Measurements from ENCODE around the gene DNAH2. TPM values are rescaled to one million over a fixed set of nuclear protein-coding genes. Genes with fewer than 3 reads are reported as not detected.
A peak's percentile ranks its signal among the peaks of the same experiment; 100 is the strongest.

DNAH2 gene
- polyA plus RNA-seq, 1 experiment, result 0.06 TPM

DNA sequence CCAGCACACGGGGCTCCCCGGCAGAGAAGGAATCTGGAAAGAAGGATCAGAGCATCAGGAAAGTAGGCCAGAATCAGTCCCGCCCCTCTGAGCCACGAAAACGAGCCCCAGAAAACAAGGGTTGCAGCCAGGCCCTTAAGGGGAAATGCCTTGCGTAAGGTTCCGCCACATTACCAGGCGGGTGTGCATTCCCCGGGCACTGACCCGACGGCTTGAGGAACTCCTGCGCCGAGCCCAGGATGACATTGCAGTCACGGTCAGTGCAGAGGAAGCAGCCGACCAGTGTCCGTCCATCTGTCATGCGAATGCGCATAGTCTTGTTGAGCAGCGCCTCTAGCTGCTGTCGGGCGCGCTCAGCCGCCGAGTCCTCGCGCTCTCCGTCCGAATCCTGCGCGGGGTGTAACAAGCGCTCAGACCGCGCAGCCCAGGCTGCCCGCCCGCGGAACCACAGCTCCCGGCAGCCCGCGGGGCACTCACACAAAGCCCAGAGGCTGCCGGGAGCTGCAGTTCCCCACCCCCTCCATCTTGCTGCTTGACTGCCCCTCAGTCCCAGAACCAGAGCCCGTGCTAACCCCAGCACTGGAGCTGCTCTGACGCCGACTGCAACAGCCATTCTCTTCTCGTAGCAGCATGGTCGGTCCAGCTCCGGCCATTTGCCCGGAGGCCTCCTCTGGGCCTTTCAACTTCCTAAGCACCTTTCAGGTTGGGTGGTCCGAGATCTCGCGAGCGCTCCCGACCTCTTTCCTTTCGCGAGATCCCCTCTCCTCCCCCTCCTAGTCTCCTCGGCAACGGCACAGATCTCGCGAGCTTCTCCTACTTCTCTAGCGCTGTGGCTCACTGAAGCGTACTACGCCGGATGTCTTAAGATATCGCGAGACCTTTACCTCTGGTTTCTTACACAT lies 139.5 kb downstream of the DNAH2 start, which contains the start of gene NAA38:
Gene NAA38, minus strand, starts transcription at position 749 of the 902 bp plus-strand sequence. Its CDS starts 96 bp downstream, at position 653.
- POLR2A ChIA-PET, result interaction anchor here (0.6 to 2.3 kb wide), 12 partner anchors 10 to 281 kb away, joined by 3 to 30 read pairs (median 5); partner anchors contain the start of genes CHD3, CNTROB, KDM6B and RNF227
- Histone ChIP-seq H3K4me3 (ENCODE audit: low read depth, low read length) (peak within 1 kb of the TSS; percentile 81), H3K27me3 (ENCODE audit: control insufficient read depth, insufficient read depth, low read length) (no peaks in the 10 kb centered on the region), H3K27ac (ENCODE audit: low read depth, low read length) (peak within 1 kb of the TSS; percentile 91), H3K9me3 (ENCODE audit: control insufficient read depth, insufficient read depth, low read length) (no peaks in the 10 kb centered on the region; the same call in 1 of the 2 replicates)
- DNase-seq (ENCODE audit: low read depth, low spot score), result peak; percentile 99
- CTCF ChIA-PET, result interaction anchor here (0.7 to 1.2 kb wide), 8 partner anchors 12 to 133 kb away, joined by 3 to 6 read pairs (median 4); partner anchors contain the start of gene KDM6B
- TF ChIP-seq, protein P1, sequence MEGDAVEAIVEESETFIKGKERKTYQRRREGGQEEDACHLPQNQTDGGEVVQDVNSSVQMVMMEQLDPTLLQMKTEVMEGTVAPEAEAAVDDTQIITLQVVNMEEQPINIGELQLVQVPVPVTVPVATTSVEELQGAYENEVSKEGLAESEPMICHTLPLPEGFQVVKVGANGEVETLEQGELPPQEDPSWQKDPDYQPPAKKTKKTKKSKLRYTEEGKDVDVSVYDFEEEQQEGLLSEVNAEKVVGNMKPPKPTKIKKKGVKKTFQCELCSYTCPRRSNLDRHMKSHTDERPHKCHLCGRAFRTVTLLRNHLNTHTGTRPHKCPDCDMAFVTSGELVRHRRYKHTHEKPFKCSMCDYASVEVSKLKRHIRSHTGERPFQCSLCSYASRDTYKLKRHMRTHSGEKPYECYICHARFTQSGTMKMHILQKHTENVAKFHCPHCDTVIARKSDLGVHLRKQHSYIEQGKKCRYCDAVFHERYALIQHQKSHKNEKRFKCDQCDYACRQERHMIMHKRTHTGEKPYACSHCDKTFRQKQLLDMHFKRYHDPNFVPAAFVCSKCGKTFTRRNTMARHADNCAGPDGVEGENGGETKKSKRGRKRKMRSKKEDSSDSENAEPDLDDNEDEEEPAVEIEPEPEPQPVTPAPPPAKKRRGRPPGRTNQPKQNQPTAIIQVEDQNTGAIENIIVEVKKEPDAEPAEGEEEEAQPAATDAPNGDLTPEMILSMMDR (IDR thresholded peaks at IDR 0.05; ENCODE audit: low read depth, low read length), result peak; percentile 55

DNA sequence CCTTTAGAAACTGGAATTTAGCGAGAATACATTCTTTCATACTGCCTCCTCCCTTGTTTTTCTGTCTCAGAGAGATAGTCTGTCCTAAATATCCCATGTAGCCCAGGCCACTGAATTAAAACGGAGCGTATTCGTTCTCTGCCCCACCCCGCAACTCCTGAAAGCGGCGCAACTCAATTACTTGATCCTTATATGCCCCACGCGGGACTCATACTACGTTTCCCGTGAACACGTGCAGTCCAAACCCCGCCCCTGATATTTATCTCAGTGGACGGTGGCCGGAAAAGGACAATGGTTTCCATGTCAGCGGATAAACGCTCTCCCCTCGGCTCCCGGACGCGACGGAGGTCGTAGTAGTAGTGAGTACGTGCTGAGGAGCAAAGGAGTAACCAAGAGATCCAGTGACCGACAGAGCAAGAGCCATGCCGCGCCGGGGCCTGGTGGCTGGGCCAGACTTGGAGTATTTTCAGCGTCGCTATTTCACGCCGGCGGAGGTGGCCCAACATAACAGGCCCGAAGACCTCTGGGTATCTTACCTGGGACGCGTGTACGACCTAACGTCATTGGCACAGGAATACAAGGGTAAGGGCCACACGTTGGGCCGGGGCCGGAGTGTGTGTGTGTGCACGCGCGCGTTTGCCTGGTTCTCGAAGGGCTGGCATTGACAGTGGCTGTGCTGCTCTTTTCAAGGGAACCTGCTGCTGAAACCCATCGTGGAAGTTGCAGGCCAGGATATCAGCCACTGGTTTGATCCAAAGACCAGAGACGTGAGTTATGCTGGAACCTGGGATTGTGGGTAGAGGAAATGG lies 140.4 kb downstream of the DNAH2 start, which contains the start of gene CYB5D1:
Gene CYB5D1, plus strand, starts transcription at position 291 of the 809 bp plus-strand sequence. Its CDS starts 132 bp downstream, at position 423.
- CTCF ChIA-PET, result interaction anchor here (0.7 to 1.2 kb wide), 8 partner anchors 13 to 132 kb away, joined by 3 to 6 read pairs (median 4); partner anchors contain the start of gene KDM6B
- Histone ChIP-seq H3K4me3 (ENCODE audit: low read depth, low read length) (peak within 1 kb of the TSS; percentile 81), H3K27ac (ENCODE audit: low read depth, low read length) (peak within 1 kb of the TSS; percentile 91), H3K27me3 (ENCODE audit: control insufficient read depth, insufficient read depth, low read length) (no peaks in the 10 kb centered on the region), H3K9me3 (ENCODE audit: control insufficient read depth, insufficient read depth, low read length) (no peaks in the 10 kb centered on the region; the same call in 1 of the 2 replicates)
- POLR2A ChIA-PET, result interaction anchor here (0.6 to 2.3 kb wide), 10 partner anchors 11 to 280 kb away, joined by 3 to 30 read pairs (median 5); partner anchors contain the start of genes CHD3, CNTROB, KDM6B and RNF227
- TF ChIP-seq, protein P1 (IDR thresholded peaks at IDR 0.05; ENCODE audit: low read depth, low read length), result no peak
- DNase-seq (ENCODE audit: low read depth, low spot score), result peak; percentile 84

DNA sequence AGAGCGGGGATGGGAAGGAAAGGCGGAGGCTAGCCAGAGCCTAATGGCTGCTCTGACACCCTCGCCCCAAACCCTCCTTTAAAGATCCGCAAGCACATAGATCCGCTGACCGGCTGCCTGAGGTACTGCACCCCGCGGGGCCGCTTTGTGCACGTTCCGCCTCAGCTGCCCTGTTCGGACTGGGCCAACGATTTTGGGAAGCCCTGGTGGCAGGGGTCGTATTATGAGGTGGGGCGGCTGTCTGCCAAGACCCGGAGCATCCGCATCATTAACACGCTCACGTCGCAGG lies 140.9 kb downstream of the DNAH2 start:
- POLR2A ChIA-PET, result interaction anchor here (0.8 kb wide), 1 partner anchor 23 kb away, joined by 3 read pairs; no protein-coding TSS in a partner anchor
- Histone ChIP-seq H3K27ac (ENCODE audit: low read depth, low read length) (peak overlapping the region; percentile 91), H3K9me3 (ENCODE audit: control insufficient read depth, insufficient read depth, low read length) (no peaks in the 10 kb centered on the region; the same call in 1 of the 2 replicates), H3K27me3 (ENCODE audit: control insufficient read depth, insufficient read depth, low read length) (no peaks in the 10 kb centered on the region), H3K4me3 (ENCODE audit: low read depth, low read length) (peak overlapping the region; percentile 80)
- TF ChIP-seq, protein P1 (IDR thresholded peaks at IDR 0.05; ENCODE audit: low read depth, low read length), result peak; percentile 50
- CTCF ChIA-PET, result interaction anchor here (2.6 kb wide), 1 partner anchor 39 kb away, joined by 19 read pairs; no protein-coding TSS in a partner anchor
- no peak for DNase-seq (ENCODE audit: low read depth, low spot score)

DNA sequence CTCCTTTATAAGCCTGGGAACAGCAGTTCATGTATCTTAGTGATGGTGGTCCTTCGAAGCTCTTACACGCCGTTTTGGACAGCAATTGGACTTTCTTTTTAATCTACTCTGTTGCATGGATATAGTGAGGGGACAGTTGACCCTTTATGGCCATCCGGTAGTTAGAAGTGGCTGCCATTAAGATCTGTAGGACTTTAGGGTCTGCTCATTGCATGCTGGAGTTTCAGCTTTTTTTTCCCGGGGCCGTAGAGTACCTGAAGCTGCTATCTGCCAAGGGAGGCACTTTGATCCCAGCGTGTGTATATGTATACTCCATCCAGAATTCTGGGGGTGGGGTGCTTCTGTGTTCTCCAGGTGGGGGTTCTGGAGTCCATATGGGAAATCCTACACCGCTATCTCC lies 141.5 kb downstream of the DNAH2 start:
- ChIA-PET CTCF (interaction anchor here (1.6 to 2.6 kb wide), 2 partner anchors 39 to 182 kb away, joined by 5 to 19 read pairs; no protein-coding TSS in a partner anchor), POLR2A (interaction anchor here (0.8 kb wide), 1 partner anchor 23 kb away, joined by 3 read pairs; no protein-coding TSS in a partner anchor)
- TF ChIP-seq, protein P1 (IDR thresholded peaks at IDR 0.05; ENCODE audit: low read depth, low read length), result no peak
- no peaks in the 10 kb centered on the region for H3K27me3 ChIP-seq (ENCODE audit: control insufficient read depth, insufficient read depth, low read length)
- no peaks in the 10 kb centered on the region; the same call in 1 of the 2 replicates for H3K9me3 ChIP-seq (ENCODE audit: control insufficient read depth, insufficient read depth, low read length)
- H3K27ac ChIP-seq (ENCODE audit: low read depth, low read length), result no peak overlapping the region
- DNase-seq (ENCODE audit: low read depth, low spot score), result no peak
- H3K4me3 ChIP-seq (ENCODE audit: low read depth, low read length), result peak overlapping the region; percentile 80
